Stimulated activated naive B cell treated with anti-CD40 and anti-IgM and Interleukin-4, amounts not matched to agents 10 μg/mL and 1 μg/mL and 100 μg/mL, for 72 hours (primary cell): ENCODE results near the gene PKN3.

ENCODE experiments used
- ATAC-seq, 2 donors: fragments of 150-1000 bp; cut with Tn5 transposase; replicated peaks; 2 replicates each; pipeline ENCODE4 v1.10.0; 2021; ENCODE audit warnings: moderate library complexity in 1 of 2
- DNase-seq: peaks from one replicate; pipeline ENCODE4 v3.0.0; 2021
- H3K27ac Mint-ChIP-seq: one replicate; pipeline ENCODE4 v1.8.0; 2022; ENCODE audit warnings: mild to moderate bottlenecking, mixed read lengths
- H3K27me3 Mint-ChIP-seq, 2 donors: one replicate each; pipeline ENCODE4 v1.8.0; 2022; ENCODE audit warnings: mixed read lengths in 2 of 2
- H3K36me3 Mint-ChIP-seq, 2 donors: one replicate each; pipeline ENCODE4 v1.8.0; 2022; ENCODE audit warnings: mixed read lengths in 2 of 2, mild to moderate bottlenecking in 1 of 2
- H3K4me1 Mint-ChIP-seq, 2 donors: one replicate each; pipeline ENCODE4 v1.8.0; 2022; ENCODE audit warnings: mixed read lengths in 2 of 2, mild to moderate bottlenecking in 1 of 2
- H3K4me3 Mint-ChIP-seq, 2 donors: one replicate each; pipeline ENCODE4 v1.8.0; 2022; ENCODE audit warnings: mild to moderate bottlenecking in 2 of 2, mixed read lengths in 2 of 2, moderate library complexity in 1 of 2
- H3K9me3 Mint-ChIP-seq, 2 donors: one replicate each; pipeline ENCODE4 v1.8.0; 2022; ENCODE audit warnings: mixed read lengths in 2 of 2, mild to moderate bottlenecking in 1 of 2

Gene PKN3

DNA sequence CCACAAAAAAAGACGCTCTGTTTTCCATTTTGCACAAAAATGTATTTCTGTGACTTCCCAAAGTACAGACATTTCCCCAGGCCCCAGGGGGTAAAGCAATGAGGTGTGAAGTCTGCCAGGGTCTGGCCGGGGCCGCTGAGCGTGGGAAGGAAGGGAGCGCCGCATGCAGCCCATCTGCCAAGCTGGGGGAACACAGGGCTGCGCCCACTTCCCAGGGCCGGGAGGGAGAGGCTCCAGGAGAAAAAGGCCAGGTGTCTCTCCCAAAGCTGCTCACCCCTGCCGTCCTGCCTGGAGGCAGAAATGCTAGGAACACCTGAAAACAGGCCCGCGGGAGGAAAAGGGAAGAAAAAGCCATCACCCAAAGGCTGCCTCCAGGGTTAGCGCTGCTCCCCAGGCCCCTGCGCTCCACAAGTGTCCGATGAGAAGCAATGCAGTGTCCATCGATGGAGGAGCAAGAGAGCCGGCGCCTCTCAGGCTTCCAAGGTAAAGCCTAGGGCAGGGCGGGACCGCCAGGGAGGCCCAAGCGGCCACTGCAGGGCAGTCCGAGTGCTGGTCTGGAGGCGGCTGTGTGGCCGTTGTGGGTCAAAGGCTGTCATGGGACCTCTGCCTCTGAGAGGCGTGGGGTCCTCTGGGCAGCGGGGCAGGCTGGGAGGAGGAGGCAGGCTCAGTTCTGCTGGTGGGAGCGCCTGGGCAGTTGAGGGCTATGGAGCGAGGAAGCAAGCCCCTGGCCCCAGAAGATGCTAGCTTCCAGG, 27.6 kb downstream of the PKN3 start:
- H3K27ac Mint-ChIP-seq = peak overlapping the region; percentile 42
- H3K36me3 Mint-ChIP-seq = peaks cover 34 to 40% of the 10 kb centered on the region in 2 donors
- H3K4me3 Mint-ChIP-seq = peak overlapping the region in 1 of 2 donors; percentile 56
- H3K27me3 Mint-ChIP-seq = no peaks in the 10 kb centered on the region
- H3K9me3 Mint-ChIP-seq = no peaks in the 10 kb centered on the region
- no peak for ATAC-seq
- H3K4me1 Mint-ChIP-seq = peaks cover 14 to 38% of the 10 kb centered on the region in 2 donors
- no peak for DNase-seq

DNA sequence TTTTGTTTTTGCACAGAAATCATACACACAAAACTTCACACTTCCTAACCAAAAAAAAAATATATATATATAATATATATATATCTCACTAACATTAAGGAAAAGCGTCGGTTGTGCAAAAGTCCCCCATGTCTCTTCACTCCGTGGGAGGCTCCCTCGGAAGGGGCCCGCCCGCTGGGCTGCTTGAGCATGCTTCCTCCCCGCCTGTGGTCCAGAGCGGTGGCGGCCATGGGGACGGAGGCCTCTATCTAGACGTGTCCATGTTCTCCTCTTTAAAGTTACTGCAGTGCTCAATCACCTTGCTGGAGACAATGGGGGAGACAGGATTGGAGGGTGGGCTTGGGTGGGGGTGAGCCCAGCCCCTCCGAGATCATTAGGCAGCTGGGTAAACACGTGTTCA, 28.8 kb downstream of the PKN3 start:
- H3K27ac Mint-ChIP-seq = no peak overlapping the region

DNA sequence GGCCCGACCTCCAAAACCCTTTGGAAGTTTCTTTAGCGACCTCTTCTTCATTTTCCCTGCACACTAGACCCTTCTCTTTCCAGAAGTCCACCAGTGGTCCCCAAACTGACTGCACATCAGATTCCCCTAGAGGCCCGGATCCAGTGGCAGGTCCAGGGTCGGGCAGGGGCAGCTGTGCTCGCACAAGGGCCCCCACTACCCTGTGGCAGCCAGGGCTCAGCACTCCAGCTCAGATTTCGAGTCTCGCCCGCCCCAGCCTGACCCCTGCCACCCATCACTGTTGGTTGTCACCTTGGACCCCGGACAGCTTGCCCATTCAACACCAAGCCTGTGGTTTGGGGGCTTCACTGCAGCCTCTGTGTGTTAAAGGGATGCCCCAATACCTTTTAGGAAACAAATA, 29.4 kb downstream of the PKN3 start:
- Mint-ChIP-seq H3K36me3 (peaks cover 41 to 44% of the 10 kb centered on the region in 2 donors), H3K4me1 (peaks cover 10 to 33% of the 10 kb centered on the region in 2 donors), H3K9me3 (no peaks in the 10 kb centered on the region), H3K27me3 (no peaks in the 10 kb centered on the region), H3K4me3 (no peak overlapping the region), H3K27ac (peak overlapping the region; percentile 3)
- DNase-seq = no peak
- ATAC-seq = no peak

More for the DNA sequence above, 28.8 kb downstream of the PKN3 start:
- Mint-ChIP-seq H3K4me3 (no peak overlapping the region), H3K36me3 (peaks cover 41 to 44% of the 10 kb centered on the region in 2 donors), H3K9me3 (no peaks in the 10 kb centered on the region), H3K27me3 (no peaks in the 10 kb centered on the region), H3K4me1 (peaks cover 10 to 33% of the 10 kb centered on the region in 2 donors)
- ATAC-seq (no peak), DNase-seq (no peak)

DNA sequence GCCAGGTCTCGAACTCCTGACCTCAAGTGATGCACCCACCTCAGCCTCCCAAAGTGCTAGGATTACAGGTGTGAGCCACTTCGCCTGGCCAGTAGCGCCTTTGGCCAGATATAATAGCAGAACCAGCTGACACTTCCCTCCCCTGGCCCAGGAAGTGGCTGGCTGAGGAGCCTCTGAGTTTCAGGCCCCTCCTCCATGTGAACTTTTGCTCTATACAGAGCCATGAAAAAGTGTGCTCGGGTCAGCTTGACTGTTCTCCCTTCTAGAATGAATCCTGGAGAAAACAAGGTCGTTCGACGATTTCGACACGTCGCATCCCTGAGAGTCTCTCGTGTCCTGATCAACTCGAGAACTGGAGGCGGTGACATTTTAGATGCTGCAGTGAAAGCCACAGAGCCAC, 30.3 kb downstream of the PKN3 start:
- Mint-ChIP-seq H3K9me3 (no peaks in the 10 kb centered on the region), H3K36me3 (peaks cover 39 to 42% of the 10 kb centered on the region in 2 donors), H3K4me1 (peaks cover 9 to 30% of the 10 kb centered on the region in 2 donors), H3K4me3 (no peak overlapping the region), H3K27me3 (no peaks in the 10 kb centered on the region), H3K27ac (no peak overlapping the region)
- ATAC-seq (peak; percentile 31 to 38), DNase-seq (no peak)

DNA sequence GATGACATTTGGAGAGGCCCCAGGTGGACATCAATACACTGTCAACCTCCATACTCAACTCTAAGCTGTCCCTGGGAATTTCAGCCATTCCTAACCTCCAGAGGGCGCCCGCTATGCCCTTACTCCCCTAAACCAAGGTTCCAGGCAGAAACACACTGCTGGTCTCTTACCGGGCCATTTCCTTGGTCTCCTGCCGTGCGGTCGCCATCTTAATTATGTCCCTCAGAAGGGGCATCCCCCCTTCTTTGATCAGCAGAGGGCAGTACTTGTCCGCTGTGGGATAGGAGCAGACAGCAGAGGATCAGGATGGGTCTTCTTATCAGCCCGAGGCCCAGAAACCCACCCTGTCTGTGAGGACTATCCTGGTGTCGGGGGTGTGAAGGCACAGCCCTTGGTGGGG, 31.0 kb downstream of the PKN3 start:
- Mint-ChIP-seq H3K9me3 (no peaks in the 10 kb centered on the region), H3K4me3 (no peak overlapping the region), H3K36me3 (peaks cover 40% of the 10 kb centered on the region in 2 donors), H3K27me3 (no peaks in the 10 kb centered on the region), H3K4me1 (peaks cover 8 to 25% of the 10 kb centered on the region in 2 donors), H3K27ac (peak overlapping the region; percentile 25)
- peak; percentile 68 to 71 for ATAC-seq
- peak; percentile 27 for DNase-seq

DNA sequence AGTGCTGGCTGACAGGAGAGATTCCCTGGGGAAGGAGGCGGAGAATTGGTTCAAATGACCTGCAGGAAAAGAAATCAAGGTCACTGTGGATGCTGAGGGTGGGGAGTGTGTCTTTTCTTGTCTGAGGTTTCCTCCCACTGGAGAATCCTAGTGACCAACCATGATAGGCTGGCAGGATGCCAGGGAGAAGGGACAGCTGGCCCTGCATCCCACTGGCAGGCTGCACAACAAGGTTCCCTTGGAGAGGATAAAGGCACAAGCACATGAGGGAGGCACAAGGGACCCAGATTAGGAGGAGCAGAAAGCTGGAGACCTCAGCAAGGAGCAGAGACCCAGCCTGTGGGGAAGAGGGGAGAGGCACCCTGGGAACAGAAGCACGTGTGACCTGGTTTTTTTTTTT, 33.1 kb downstream of the PKN3 start:
- Mint-ChIP-seq H3K4me1 (peaks cover 8 to 11% of the 10 kb centered on the region in 2 donors), H3K36me3 (peaks cover 38 to 44% of the 10 kb centered on the region in 2 donors), H3K27ac (peak overlapping the region; percentile 40), H3K9me3 (no peaks in the 10 kb centered on the region), H3K27me3 (no peaks in the 10 kb centered on the region), H3K4me3 (no peak overlapping the region)
- no peak for DNase-seq
- no peak for ATAC-seq

DNA sequence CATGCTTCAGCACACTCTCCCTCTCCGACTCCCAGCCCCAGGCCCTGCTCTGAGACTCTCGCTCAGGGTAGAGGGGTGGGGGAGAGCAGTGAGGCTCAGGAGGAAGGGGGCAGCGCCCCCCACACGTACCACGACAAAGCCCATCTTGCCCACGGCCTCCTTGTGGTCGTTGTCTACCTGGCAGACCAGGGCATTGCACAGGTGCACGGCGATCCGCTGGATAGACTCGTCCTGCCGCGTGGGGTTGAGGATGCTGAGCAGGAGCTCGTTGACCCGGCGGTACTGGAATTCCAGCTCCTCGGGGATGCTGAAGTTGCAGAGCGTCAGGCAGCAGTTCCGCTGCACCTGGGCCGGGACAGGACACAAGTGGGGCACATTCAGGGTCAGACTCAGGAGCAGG, 40.1 kb downstream of the PKN3 start:
- peaks cover 2 to 12% of the 10 kb centered on the region in 2 donors for H3K4me1 Mint-ChIP-seq
- no peak overlapping the region for H3K4me3 Mint-ChIP-seq
- H3K27ac Mint-ChIP-seq = no peak overlapping the region
- no peaks in the 10 kb centered on the region for H3K9me3 Mint-ChIP-seq
- DNase-seq (no peak), ATAC-seq (no peak)
- H3K27me3 Mint-ChIP-seq = no peaks in the 10 kb centered on the region
- peaks cover 28 to 44% of the 10 kb centered on the region in 2 donors for H3K36me3 Mint-ChIP-seq

DNA sequence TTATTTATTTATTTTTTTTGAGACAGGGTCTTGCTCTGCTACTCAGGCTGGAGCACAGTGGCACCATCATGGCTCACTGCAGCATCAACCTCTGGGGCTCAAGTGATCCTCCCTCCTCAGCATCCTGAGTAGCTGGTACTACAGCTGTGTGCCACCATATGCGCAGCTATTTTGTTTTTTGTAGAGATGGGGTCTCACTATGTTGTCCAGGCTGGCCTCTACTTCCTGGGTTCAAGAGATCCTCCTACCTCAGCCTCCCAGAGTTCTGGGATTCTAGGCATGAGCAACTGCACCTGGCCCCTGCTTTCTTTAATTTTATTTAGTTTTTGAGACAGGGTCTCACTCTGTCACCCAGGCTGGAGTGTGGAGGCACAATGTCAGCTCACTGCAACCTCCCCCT, 41.1 kb downstream of the PKN3 start:
- DNase-seq (no peak), ATAC-seq (no peak)
- Mint-ChIP-seq H3K27ac (no peak overlapping the region), H3K27me3 (no peaks in the 10 kb centered on the region), H3K4me3 (no peak overlapping the region), H3K4me1 (peaks cover 2 to 12% of the 10 kb centered on the region in 2 donors), H3K36me3 (peaks cover 30 to 41% of the 10 kb centered on the region in 2 donors), H3K9me3 (no peaks in the 10 kb centered on the region)

DNA sequence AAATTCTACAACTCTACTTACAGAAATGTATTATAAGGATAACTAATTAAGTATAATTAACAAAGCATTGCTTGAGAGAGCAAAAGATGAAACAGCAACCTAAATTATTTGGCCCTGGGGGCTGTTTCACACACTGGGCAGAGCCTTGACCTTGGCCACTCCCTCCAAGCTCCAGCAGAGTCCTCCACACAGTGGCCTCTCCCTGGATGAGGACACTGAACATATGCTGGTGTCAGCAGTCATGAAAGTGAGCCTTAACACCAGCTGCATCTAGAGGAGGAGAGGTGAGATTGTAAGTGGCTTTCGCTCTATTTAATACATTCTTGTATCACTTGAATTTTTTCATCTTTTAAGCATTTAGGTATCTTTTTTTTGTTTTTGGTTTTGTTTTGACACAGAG, 44.9 kb downstream of the PKN3 start:
- DNase-seq = no peak
- ATAC-seq = no peak
- no peaks in the 10 kb centered on the region for H3K27me3 Mint-ChIP-seq
- H3K9me3 Mint-ChIP-seq = no peaks in the 10 kb centered on the region
- H3K27ac Mint-ChIP-seq = peak overlapping the region; percentile 20
- peaks cover 26 to 38% of the 10 kb centered on the region in 2 donors for H3K36me3 Mint-ChIP-seq
- no peak overlapping the region for H3K4me3 Mint-ChIP-seq
- H3K4me1 Mint-ChIP-seq = peaks cover 2 to 8% of the 10 kb centered on the region in 2 donors

DNA sequence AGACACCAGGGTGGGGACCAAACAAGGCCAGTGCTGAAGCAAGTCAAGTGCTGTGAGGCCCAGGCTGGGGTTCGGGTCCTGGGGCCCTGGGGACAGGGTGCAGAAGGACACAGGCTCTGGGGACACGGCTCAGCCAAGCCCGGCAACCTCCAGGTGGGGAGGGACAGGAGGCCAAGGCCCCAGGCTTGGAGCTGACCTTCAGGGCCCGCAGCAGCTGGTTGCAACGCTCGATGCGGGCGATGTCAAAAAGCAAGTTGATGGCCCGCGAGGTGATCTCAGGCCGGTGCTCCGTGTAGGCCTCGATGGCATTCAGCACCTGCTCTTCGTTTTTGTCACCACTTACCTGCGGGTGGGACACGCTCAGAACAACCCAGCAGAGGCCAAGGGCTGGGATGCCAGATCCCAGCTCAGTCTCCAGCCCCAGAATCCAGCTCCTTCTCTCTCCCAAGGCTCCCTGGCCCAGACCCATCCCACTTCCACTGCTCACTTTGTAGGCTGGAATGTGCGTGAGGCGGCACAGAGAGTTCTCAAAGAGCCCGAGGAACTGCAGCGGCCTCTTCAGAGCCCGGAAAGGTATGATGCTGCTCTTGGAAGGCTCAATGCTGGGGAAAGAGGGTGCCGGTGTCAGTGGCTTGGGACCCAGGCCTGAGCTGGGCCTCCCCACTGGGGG, 48.8 kb downstream of the PKN3 start:
- H3K9me3 Mint-ChIP-seq = no peaks in the 10 kb centered on the region
- ATAC-seq (no peak), DNase-seq (no peak)
- no peaks in the 10 kb centered on the region for H3K27me3 Mint-ChIP-seq
- H3K27ac Mint-ChIP-seq = no peak overlapping the region
- H3K36me3 Mint-ChIP-seq = peaks cover 34 to 39% of the 10 kb centered on the region in 2 donors
- H3K4me1 Mint-ChIP-seq = peaks cover 0 to 10% of the 10 kb centered on the region in 2 donors
- no peak overlapping the region for H3K4me3 Mint-ChIP-seq

DNA sequence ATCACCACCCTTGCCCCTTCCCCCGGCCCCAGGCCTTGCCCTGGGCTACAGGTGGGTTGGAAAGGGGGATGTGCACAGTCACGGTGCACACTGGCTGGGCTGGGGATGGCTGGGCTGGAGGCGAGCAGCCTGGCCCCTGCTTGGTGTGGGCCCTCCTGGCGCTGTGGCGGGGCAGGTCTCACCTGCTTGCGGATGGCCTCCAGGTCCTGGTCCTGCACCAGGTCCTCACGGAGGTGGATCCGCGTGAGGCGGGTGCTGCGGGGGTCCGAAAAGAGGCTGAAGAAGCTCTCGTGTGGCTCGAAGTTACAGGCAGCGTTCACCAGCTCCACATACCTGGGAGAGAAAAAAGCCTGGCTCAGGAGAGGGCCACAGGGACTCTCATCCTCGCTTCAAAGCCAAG, 51.3 kb downstream of the PKN3 start:
- ATAC-seq (no peak), DNase-seq (no peak)
- peaks cover 38 to 41% of the 10 kb centered on the region in 2 donors for H3K36me3 Mint-ChIP-seq
- no peaks in the 10 kb centered on the region for H3K9me3 Mint-ChIP-seq
- H3K4me3 Mint-ChIP-seq = no peak overlapping the region
- peaks cover 7 to 21% of the 10 kb centered on the region in 2 donors for H3K4me1 Mint-ChIP-seq
- no peak overlapping the region for H3K27ac Mint-ChIP-seq
- no peaks in the 10 kb centered on the region for H3K27me3 Mint-ChIP-seq

DNA sequence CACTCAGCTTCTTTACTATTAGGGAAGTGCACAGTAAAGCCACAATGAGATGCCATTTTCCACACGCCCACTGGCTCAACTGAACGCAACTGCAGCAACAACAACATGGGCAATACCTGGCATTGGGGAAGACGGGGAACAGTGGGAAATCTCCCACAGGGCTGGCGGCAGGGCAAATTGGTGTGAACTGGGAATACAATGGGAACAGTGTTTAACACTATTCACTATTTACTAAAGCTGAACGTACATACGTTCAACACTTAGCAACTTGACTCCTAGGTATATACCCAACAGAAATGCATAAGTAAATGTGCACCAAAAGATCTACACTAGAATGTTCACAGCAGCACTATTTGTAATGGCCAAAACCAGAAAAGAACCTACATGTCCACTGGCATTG, 55.3 kb downstream of the PKN3 start:
- no peaks in the 10 kb centered on the region for H3K27me3 Mint-ChIP-seq
- peaks cover 9 to 26% of the 10 kb centered on the region in 2 donors for H3K4me1 Mint-ChIP-seq
- no peaks in the 10 kb centered on the region for H3K9me3 Mint-ChIP-seq
- H3K36me3 Mint-ChIP-seq = peaks cover 26 to 32% of the 10 kb centered on the region in 2 donors
- no peak overlapping the region for H3K4me3 Mint-ChIP-seq
- DNase-seq (no peak), ATAC-seq (no peak)
- H3K27ac Mint-ChIP-seq = no peak overlapping the region

DNA sequence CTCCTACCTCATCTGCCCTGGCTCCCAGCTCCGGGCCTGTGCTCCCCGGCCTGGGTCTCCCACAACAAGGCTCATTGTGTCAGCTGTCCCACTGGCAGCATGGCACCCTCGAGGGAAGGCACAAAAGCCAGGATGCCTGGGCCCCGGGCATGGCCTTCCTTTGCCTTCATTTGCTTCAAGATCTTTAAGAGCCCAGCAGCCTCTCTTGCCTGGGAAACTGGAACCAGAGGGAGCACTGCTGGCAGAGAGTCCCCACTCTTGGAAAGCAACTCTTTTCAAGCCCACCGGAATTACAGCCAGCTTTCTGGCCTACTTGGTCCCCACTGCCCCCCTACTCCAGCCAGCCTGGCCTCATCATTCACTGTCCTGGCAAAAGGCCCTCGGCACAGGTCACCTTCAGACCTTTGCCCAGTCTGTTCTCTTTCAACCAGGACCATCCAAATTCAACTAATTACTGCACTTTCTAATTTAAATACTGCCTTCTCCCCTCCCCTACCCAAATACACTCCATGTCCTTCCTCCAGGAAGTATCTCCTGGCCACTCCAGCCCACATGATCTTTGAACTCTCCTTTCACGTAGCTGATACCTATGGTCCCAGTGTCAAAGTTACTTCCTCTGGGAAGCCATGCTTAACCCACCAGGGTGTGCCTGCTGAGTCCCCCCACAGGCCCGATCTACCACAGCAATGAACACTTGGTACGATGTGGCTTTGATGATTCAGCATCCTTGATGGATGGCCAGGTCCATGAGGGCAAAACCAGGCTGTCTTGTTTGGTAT, 60.6 kb downstream of the PKN3 start:
- H3K27ac Mint-ChIP-seq = peak overlapping the region; percentile 51
- no peaks in the 10 kb centered on the region for H3K9me3 Mint-ChIP-seq
- no peaks in the 10 kb centered on the region for H3K27me3 Mint-ChIP-seq
- peaks cover 33 to 51% of the 10 kb centered on the region in 2 donors for H3K4me1 Mint-ChIP-seq
- ATAC-seq (no peak), DNase-seq (no peak)
- peaks cover 39 to 44% of the 10 kb centered on the region in 2 donors for H3K36me3 Mint-ChIP-seq
- H3K4me3 Mint-ChIP-seq = no peak overlapping the region

DNA sequence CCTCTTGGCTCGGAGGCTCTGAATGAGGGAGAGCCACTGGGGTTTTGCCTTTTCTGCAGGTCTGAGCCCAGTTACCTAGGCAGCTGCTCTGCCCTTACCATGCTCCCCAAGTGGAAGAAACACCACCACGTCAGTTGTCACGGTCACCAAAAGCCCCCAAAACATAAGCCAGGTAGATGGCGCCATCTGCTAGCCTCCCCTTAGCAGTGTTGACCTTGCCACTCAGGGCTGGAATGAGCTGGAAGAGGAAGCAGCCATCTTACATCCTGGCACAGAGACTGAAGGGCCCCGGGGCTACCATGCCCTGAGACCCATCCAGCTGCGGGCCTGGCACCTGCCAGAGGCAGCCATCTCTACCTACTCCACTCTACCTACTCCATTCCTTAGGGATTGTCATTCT, 62.1 kb downstream of the PKN3 start:
- no peak overlapping the region for H3K4me3 Mint-ChIP-seq
- H3K27me3 Mint-ChIP-seq = no peaks in the 10 kb centered on the region
- DNase-seq = no peak
- H3K27ac Mint-ChIP-seq = peak overlapping the region; percentile 69
- peaks cover 37 to 60% of the 10 kb centered on the region in 2 donors for H3K4me1 Mint-ChIP-seq
- H3K9me3 Mint-ChIP-seq = no peaks in the 10 kb centered on the region
- peak; percentile 55 to 57 for ATAC-seq
- peaks cover 45 to 46% of the 10 kb centered on the region in 2 donors for H3K36me3 Mint-ChIP-seq
